GM18526 (cell line): ENCODE results near the gene C6orf118.

Experiments
- POLR2A ChIP-seq: IDR thresholded peaks from 3 replicates; pipeline ENCODE4 v1.6.1; 2011; ENCODE audit not compliant: insufficient read length; ENCODE audit errors: extremely low read depth

Gene C6orf118

DNA sequence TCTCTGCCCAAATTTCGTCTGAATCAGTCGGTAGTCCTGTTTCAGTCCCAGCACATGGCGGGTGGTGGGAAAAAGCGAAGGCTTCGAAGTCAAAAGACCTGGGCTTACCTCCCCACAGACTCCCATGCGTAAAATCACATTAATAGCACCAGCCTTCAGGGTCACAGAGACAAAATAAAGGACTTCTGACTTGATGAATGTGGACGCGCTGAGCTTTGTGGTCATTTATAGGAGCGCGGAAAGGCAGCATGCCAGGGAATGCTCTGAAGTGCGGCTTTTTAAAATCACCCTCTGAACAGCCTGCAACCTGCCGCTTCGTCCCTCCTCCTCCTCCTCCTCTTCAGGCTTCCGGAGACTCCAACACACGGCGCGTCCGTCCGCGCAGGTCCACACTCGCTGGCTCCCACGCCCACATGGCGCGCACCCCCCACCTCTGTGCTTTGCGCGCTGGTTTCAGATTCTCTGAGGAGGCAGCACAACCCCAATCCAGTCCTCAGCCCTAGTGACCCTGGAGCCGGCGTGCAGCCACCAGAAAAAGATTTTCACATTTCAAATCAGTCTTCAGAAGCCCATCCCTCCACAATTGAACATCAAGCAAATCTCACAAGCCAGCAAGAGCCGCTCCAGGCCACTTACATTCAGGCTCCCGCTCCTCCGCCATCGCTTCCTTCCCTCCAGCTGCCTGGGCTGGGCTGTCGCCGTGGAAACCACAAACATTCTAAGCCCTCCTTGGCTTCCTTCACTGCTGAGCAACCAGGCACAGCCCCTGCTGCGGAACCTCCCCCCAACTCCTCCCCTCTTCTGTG is at the start of gene C6orf118:
Gene C6orf118 (minus strand): TSS at position 680 of the 806 bp plus-strand sequence. CDS start 19 bp downstream, at position 661.
- TF ChIP-seq POLR2A, result no peak

DNA sequence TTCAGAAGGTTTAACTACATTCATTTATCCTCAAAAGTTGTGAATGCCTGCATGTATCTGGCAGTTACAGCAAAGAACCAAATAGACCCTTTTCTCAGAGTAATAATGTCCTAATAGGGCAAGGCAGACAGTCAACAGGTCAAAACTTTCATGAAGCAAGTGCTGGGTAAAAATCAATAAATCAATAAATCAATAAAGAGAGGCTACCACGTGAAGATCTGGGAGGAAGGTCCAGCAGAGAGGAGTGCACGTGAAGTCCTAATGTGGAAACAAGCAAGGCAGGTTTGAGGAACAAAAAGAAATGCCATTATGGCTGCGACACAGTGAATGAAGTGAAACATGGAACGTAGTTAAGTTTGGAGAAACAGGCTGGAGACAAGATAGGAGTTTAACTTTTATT is 36.3 kb upstream of the C6orf118 start:
- no peak for TF ChIP-seq POLR2A

DNA sequence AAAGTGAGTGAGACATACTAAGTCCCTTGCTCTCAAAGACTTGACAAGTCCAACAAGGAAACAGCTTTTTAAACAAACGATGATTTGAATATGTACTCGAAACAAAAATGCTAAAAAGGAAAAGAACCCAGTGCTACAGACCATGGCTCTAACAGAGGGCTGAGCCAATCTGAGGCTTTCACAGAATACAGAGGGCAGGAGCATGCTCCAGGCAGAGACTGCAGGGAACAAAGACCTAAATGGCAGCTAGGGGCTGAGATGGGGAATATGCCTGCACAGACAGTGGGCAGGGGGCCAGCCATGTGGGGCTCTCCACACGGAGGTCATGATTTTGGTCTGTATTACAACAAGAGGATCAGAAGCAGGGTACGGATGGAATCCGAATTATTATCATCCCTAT is 31.1 kb upstream of the C6orf118 start:
- TF ChIP-seq POLR2A, result no peak

DNA sequence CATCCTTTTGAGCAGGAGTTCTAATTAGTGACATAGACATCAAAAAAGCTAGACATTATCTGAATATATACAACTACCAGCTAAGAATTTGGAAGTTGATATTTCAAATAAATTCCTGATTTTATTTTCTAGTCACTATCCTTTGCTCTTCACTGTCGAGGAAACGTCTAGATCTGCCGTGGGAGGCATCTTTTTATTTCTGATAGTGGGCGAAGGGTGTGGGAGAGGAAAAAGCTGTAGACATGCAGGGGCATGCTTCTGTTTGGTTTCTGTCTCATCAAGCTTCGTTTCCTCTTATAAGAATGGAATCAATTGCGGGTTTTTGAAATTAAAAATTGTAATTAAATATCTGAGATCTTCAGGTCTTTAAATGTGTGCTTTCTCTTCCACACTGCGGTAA is 16.2 kb upstream of the C6orf118 start:
- no peak for TF ChIP-seq POLR2A

DNA sequence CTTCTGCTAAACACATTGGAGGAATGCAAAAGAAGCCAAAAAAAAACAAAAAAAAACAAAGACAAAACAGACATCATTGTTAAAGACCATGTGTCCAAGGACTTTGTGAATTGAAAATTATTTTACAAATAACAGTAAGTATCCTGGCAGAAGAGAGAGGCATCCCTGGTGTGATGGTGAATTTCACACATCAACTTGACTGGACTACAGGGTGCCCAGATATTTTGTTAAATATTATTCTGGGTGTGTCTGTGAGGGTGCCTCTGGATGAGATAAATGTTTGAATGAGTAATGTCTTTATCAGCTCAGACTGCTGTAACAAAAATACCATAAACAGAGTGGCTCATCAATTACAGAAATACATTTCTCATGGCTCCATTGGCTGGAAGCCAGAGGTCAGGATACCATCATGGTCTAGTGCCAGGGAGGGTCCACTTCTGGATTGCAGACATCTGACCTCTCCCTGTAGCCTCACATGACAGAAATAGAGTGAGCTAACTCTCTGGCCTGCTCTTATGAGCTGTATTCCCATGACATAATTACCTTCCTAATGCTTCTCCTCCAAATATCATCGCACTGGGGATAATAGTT is 12.2 kb upstream of the C6orf118 start:
- no peak for TF ChIP-seq POLR2A

DNA sequence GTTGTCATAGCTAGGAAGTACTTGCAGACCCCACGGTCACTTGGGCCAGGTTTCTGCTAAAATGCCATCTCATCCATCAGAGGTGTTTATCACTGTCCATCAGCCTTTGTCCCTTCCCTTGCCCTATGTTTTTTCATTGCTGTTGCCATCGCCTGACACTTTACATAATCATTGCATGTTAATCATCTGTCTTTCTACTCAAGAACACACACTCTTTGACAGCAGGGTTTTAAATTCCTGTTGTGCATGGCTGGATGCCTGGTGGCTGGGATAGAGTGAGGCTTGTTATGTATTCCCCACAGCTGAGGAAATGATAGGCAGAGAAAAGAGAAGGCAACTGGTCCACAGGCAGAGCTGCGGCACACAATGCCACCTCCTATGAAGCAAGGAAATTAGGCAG is 11.7 kb upstream of the C6orf118 start:
- TF ChIP-seq POLR2A, result no peak

DNA sequence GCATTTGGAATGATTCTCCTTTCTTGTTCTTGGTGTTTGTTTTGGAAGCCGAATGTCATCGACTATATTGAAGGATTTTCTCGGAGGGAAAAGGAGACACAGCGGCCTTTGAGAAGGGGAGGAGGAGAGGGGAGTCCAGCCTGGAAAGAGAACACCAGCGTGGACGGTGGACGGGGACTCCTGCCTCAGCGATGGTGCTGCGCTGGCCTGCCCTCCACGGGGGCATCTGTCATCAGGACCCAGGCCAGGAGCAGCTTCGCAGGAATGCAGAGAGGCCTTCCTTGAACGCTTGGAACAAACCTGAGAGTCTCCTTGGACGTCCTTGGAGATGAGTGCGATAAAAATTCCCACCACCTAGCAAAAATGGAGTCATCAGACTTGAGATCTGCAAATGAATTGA is 8.3 kb upstream of the C6orf118 start:
- no peak for TF ChIP-seq POLR2A

DNA sequence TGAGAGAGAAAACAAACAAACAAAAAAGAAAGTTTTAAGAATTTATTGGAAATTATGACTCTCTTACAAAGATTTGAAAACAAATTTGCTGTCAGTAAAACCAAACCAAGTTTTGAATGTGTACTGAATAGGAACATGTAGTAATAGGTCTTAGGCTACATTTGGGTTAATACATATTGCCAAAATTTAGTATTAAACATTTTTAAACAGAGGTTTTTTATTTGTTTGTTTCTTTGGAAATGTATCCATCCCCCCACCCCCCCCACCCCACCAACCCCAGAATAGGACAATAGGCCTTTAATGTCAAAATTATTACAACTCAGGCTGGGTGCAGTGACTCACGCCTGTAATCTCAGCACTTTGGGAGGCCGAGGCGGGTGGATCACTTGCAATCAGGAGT is 2.5 kb downstream of the C6orf118 start:
- no peak for TF ChIP-seq POLR2A

DNA sequence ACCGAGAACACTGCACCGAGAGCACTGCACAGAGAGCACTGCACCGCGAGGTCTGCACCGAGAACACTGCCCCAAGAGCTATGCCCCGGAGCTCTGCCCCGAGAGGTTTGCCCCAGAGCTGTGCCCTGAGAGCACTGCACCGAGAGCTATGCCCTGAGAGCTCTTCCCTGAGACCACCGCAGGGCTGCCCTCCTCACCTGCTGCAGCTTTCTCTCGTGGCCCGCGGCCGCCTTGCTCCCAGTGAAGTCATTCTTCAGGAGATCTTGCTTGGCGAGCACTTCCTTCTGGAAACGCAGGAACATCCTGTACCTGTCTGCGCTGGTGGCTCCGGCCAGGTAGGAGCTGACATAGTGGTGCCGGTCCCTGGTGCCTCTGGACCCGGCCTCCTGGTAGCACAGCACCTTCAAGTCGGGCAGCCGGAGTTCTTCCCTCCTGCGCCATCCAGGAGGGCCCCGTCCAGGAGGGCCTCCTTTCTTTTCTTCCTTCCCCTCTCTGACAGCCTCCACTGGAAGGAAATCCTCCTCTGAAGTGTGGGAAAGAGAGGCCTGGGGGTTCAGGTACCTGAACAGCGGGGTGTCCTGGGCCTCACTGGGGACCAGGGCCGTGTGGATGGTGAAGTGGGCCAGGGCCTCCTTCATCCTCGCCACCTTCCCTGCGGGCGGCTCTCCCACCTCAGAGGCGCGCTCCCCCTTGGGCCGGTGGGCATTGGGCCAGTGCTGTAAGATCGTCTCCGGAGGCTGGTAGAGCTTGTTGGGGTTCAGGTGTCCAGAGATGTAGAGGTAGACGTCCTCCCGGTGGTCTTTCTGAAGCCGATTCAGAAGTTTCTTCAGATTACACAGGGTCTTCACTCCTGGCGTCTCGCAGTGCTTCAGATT is 7.8 kb downstream of the C6orf118 start:
- TF ChIP-seq POLR2A, result no peak

DNA sequence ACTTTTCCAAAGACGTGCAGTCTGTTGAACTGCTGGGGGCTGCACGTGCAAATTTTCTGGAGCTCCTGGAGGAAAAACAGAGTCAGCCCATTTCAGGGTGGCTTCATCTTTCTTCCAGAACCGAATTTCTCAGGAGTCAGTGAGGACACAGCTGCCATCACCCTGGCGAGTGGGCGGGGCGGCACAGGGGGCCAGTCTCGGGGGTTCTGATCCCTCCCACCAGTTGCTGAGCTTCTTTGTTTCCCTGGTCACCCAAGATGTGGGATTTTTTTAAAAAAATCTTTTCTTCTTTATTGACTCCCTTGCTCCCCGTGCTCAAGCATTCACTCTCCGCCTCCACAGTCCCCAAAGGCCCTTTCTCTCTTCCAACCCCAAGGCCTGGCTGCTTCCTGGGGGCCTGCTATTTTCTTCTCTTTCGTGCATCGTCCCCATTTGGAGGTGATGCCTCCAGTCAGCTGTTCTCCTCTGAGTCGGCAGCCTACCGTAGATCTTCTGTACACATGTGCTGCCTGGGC is 8.9 kb downstream of the C6orf118 start:
- TF ChIP-seq POLR2A, result no peak

DNA sequence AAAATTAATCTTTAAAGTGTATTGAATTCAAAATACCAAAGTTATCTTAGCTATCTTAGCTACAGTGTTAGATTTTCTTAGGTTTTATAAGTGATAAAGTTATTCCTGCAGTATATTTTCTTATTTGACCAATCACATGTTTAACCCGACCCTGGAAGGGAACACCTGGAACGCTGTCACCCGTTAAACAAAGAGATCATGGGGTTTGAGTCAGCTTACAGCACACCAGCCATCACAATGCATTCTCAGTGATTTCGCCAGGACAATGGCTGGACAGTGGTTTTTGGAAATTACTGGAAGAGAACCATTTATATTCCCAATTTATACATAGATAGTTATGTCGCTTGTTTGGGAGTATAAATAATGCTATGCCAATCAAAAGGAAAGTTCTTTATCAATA is 10.5 kb downstream of the C6orf118 start:
- TF ChIP-seq POLR2A, result no peak

DNA sequence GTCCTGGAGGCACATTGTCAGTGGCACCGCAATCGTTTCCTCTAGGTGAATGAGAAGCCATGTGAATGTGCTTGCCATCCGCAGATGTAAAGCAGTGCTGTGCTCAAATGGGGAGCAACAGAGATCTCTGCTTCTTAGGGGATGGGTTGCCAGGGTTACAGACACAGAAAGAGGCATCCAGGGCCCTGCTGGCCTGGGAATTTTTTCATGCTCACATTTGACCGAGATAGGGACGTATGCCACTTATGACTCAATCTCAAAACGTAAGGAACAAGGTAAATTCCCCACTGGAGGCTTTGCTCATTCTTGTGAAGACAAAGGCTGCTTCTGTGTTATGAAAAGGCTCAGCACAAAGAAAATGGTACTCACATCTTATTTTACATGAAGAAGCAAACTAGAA is 11.0 kb downstream of the C6orf118 start:
- TF ChIP-seq POLR2A, result no peak

DNA sequence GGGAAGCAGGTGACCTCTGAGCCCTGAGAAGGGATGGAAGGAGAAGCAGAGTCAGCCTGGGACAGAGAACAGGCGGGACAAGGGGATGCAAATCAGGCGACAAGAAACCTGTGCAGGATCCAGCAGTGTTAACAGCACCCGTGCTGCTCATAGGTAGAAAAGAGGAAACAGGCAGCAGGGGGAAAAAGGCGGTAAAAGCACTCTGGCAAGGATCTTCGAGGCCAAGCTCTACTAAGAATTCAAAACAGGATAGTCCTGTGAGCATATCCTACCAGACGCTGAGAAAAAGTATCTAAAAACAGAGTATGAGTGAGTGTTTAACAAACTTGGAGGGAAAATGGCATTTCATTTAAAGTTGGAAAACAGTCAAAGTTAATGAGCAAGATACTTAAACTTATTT is 16.7 kb downstream of the C6orf118 start:
- TF ChIP-seq POLR2A, result no peak

DNA sequence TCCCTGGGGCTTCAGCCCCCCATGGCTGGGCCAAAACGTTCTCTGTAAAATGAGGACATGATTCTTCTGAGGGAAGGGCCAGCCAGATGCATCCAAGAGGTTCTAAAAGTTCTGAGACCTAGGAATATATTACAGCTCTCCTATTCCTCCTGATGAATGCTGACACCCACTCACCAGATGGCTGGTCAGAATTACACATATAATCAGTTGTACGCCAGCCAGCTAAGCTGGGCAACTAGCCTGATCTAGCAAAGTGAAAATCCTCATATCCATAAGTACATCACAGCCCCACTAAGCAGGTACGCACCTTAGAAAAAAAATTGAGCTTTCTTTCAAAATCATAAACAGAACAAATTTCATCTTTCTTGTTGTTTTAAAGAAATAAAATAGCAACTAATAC is 34.8 kb downstream of the C6orf118 start:
- no peak for TF ChIP-seq POLR2A

DNA sequence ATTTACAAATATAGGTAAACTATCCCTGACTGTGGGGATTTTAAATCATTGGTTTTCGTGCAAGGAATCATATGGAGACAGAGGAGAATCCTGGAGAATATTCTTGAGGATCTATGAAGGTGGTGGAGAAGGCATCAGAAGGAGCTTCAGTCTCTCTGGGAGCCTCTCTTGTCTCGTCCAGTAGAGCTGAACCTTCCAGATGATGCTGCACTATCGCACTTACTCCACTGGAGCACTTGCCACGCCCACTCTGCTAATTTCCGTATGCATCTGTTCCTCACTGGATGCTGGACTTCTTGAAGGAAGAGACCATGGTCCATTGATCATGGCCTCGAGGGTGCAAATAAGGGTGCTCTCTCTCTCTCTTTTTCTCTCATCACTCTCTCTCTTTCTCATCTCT is 36.8 kb downstream of the C6orf118 start:
- TF ChIP-seq POLR2A, result no peak

DNA sequence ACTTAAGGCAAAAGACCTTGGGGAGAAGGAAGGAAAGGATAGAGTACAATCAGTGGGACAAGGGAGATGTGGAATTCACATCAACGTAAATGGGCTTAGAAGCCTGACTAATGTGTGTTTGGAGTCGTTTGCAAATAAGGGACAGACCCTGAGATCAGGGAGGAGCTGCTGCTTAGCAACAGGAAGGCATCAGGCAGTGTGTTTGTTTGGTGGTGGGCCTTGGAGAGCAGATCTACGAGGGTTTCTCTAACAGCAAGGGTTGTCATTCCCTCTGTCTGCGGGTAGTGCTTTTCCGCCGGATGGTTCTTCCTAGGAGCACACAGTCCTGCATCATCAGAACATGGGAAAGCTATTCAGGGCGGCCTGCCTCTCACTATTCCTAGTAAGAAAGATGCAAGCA is 40.4 kb downstream of the C6orf118 start:
- no peak for TF ChIP-seq POLR2A
